HG03460 (cell line): Measurements from ENCODE around the gene RFX2.

ENCODE experiments used
- ATAC-seq: cut with Tn5 transposase; IDR thresholded peaks from one replicate; pipeline ENCODE4 v1.9.1; 2021; ENCODE audit not compliant: unreplicated experiment

The RFX2 gene

DNA sequence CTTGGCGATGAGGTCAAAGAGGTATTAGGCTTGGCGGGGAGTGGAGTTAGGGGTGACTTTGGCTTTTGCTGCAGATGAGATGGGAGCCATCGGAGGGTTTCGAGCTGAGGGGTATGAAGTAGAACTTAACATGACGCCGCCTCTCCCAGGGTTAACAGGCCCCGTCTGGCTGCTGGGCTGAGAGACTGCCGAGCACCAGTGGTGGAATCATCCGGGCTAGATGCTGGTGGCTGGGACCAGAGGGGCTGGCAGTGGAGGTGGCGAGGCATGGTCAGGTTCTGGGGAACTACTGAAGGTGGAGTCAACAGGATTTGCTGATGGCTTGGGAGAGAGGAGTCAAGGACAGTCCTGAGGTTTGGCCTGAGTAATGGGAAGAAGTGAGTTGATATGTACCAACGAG is 4.9 kb downstream of the RFX2 start:
- no peak for ATAC-seq

DNA sequence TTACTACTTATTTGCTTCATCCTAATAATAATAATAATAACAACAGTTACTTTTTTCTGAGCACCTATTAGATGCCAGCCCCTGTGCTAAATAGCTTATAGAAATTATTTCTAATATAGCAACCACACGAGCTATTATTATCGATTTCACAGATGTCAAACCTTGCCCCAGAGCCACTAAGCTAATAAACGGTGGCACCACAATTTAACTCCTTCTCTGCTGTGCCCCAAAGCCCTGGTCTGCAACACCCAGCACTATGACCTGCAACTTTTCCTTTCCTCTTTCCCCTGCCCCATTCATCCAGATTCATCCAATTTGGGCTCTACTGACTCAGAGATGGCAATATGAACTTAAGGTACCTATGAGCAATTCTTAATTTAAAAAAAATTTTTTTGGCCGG is 6.4 kb downstream of the RFX2 start:
- no peak for ATAC-seq

DNA sequence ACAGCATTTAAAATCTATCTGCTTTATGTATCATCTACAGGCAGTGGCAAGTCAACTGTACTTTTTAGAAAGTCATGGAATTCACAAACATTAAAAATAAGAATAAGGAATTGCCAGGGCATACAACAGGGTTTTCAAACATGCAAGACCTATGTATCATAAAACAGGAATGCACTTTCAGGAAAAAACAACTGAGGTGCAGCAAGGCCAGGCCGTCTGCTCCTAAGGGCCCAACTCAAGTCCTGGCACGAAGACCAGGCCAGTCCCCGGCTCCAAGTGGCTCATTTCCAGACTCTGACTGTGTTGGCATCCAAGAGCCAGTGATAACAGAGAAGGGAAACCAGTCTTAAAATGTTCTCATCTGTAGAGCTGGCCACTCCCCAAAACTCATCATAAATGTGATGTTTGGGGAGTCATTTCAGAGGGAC is 7.1 kb downstream of the RFX2 start:
- ATAC-seq, result no peak

DNA sequence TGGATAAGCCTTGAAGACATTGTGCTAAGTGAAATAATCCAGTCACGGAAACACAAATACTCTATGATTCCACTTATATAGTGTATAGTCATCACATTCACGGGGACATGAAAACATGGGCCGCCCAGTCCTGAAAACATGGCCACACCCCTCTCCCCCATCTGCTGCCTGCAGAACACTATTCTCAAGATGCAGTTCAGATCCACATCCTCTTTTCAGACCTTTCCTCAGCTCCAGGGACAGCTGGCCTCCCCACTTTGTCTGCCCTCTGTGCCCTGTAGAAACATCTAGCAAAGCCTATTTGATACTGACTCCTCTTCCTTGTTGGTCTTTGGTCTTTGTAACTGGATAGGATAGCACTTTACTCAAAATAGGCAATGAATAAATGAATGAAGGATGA is 8.3 kb downstream of the RFX2 start:
- ATAC-seq, result no peak

DNA sequence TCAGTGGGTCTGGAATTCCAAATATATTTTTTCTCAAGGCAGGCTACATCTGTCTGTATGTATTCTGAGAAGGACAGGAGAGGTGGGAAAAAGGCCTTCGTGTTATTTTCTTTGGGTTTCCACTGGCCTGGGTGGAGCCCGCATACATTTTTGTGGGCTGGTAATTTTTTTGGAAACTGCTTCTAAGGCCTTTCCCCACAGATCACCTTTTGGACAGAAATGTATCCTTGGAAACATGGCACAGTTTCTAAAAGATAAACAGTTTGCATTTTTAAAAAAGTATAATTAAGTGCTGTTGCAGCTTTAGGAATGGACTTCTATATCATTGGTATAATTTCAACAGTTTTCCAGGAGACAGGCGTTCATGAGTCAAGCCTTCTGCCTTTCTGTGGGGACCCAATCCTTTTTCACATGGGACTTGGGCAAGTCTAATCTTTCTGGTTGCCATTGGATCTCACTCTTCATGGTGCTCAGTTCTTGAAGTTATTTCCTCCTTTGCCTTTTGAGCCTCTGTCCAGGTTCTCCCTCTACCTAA is 8.9 kb downstream of the RFX2 start:
- ATAC-seq, result no peak

DNA sequence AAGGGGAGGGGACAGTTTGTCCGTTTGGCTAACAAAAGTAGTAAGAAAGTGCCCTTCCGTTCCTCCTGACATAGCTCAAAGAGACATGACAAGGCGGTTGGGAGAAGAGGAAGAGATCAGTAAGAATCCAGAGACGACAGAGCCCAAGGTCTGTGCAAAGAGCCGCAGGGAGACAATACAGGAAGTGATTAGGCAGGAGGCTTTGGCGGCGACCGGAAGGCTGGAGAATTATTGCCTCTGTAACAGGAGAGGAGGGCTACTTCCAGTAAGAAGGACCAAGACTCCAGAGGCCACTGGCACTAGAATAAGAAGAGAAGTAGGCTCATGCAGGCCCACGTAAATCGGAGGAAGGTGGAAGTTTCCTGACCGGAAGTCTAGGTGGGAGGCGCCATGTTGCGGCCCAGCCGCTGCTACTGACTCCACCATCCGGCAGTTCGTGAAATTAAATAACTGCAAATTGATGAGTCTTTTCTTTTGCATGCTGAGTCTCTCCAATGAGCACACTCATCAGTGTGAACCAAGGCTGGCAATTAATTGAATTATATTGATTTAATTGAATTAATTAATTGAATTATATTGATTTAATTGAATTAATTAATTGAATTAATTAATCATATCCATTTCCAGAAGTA is 9.9 kb downstream of the RFX2 start:
- no peak for ATAC-seq

DNA sequence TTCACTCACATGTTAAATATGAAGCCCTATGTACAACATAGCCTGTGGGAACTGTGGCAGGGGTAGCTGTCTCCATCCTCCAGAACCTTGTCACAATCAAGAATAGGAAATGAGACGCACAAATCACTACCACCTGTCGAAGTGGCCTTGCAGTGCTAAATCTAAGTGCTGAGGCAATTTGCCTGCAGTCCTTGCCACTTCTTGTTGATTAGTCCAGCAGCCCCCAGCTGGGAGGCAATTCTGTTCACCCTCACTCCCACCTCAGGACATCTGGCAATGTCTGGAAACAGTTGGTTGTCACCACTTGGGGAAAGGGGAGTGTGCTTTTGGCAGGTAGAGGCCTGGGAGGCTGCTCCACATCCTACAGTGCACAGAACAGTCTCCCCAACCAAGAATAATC is 10.7 kb downstream of the RFX2 start:
- ATAC-seq, result no peak

DNA sequence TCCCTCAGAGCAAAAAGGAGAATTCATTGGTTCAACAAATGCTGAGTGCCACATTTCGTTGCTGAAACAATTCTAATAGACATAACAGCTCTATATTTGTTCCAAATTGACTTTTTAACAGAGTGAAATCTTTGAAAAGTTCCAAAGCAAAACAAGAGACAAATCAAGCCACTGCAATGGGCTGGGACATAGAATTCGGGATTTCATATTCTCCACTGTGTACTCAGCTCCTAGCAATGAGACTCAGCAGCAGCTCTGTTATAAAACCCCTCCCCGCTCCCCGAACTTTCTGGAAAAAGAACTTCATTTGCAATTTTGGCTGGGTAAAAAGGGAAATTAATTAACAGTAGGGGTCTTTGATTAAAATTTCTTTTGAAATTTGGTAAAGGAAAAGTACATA is 11.3 kb downstream of the RFX2 start:
- no peak for ATAC-seq

DNA sequence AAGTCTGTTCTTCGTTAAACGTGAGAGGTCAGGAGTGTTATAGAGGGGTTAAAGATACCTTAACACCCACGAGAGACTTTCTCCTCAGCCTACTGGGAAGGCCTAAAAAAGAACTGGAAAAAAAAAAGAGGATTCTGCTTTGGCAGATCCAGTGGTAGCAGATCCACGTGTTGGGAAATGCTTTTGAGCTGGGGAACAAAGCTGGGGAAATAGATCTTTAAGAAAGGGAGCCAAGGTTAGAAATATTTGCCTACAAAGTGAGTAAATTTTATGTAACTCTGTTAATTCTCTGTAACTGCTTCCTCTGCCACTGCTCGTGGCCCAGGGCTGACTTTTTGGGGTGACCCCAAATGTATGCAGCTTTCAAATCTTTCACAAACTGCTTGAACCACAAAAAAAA is 11.7 kb downstream of the RFX2 start:
- no peak for ATAC-seq

DNA sequence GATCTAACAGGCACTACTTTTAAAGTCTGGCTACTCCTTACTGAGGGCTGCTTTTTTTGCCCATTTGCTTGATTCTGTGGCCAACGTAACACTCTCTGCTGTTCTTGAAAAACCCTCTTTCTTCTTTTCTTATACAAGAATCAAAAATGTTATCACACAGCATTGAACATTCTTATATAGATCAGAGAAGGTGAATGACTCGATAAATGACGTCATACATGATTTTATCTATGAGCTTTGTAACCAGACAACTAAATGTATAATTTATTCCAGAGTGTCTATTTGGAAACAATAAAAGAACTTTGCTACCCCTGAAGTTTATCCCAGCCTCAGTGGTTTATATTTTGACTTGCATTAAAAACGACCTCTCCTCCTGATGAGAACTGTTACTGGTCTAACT is 12.4 kb downstream of the RFX2 start:
- no peak for ATAC-seq

DNA sequence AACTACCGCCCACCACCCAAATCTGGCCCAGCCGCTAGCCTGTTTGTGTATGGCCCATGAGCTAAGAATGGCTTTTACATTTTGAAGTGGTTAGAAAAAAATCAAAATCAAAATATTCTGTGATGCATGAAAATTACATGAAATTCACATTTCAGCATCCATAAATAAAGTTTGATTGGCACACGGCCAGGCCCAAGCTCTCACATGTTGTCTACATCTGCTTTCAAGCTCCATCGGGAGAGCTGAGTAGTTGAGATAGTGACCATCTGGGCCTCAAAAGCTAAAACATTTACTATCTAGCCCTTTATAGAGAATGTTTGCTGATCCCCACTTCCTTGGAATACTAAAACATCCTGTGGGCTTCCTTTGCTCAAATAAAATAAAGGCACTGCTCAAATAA is 14.5 kb downstream of the RFX2 start:
- ATAC-seq, result no peak

DNA sequence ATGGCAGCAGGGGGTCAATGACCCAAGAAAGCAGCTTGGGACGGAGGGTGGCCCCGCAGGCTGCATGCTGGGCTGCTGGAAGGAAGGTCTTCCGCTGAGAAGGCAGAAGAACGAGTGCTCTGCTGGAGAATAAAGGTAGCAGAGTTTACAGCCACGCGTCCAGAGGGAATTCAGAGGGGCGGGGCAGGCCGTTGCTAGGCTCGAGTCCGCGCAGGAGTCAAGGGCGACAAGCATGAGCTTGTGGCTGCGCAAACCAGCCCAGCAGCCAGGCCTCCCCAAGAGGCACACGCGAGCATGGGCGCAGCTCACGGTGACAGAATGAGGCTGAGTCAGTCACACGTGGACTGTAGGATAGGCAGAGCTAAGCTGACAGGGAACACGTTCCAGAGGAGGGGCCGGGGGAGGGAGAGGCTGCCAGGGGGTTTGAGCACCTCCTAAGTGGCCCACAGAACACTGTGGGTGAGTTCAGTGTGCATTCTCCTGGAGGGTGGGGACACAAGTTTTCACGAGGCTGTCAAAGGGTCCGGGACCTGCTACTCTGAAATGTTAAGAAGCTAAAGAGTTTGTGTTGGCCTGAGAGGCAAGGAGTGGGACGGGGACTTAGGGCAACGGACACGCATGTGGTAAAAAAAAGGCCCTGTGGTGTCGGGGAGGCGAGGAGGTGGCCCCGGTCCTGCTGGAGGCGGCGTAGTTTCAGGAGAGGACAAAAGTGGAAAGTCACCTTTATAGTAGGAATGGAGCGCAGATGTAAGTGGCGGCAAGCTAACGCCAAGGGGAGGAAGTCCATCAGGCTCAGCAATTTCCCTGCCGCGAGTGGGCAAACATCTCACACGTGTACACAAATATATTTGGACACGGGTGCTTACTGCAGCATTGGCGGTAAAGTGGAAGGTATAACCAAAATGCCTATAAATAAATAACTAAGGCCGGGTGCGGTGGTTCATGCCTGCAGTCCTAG is 17.7 kb downstream of the RFX2 start:
- no peak for ATAC-seq

DNA sequence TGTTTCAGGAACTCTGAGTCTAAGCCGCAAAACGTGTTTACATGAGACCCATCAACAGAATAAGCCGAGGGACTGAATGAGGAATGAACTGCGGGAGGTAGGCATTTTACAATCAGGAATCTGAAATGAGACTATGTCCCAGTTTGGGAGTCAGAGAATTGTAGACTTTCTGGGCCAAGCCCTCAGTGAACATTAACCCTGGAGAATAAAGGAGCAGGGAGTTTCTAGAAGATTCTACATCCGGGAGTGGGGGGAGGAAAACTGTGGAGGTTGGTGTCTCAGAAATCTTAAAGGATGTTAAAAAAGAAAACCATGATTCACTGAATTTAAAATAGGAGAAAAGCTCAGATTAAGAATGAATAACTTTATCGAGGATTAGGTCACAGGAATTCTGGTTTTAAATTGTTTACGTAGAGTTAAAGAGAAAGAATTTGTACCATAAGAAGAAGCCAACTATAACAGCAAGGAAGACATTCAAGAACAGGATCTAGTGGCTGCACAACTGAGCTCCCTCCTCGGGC is 18.5 kb downstream of the RFX2 start:
- ATAC-seq, result no peak

DNA sequence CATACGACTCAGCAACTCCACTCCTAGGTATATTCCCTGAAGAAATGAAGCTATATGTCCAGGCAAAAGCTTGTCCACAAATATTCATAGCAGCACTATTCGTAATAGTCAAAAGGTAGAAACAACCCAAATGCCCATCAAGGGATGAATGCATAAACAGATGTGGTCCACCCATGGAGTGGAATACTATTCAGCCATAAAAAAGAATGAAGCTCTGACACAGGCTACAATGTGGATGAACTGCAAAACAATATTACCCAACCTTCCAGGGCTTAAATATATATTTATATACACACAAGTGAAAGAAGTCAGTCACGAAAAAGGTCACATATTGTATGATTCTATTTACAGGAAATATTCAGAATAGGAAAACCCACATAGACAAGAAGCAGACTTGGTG is 19.7 kb downstream of the RFX2 start:
- ATAC-seq, result no peak

DNA sequence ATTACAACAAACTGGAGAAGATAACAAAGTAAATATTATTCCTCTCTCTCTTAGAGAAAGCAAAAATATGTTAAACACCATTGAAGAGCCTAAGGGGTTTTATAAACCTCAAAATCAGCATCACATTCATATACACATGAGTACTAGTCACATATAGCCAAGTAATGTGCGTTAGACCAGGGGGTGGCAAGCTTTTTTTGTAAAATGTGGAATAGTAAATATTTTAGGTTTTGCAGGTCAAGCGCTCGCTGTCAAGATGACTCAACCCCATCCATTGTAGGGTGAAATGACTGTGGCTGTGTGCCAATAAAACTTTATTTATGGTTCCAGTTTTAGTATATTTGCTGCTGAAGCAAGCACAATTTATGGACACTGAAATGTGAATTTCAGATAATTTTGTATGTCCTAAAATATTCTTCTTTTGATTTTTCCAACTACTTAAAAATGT is 21.7 kb downstream of the RFX2 start:
- ATAC-seq, result no peak

DNA sequence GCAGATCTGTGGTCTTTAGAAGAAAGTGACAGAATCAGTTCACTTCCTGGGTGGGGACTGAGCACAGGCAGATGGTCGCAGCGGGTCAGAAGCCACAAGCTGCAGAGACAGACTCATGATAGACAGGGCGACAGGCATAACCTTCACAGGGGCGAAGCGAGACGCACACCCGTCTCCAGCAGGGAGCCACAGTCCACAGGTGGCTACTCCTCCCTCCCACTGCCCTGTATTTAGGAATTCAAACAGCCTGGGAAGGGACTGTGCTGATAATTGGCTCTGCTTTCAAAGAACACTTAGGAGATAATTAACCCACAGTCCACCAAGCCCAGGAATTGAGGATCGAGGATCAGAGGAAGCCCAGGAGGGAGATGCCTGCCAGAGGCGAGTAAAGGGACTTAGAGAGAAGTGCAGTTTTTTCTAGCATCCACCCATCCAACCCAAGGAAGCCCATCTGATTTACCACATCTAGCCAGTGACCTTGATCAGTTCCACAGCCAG is 23.2 kb downstream of the RFX2 start:
- ATAC-seq, result no peak

DNA sequence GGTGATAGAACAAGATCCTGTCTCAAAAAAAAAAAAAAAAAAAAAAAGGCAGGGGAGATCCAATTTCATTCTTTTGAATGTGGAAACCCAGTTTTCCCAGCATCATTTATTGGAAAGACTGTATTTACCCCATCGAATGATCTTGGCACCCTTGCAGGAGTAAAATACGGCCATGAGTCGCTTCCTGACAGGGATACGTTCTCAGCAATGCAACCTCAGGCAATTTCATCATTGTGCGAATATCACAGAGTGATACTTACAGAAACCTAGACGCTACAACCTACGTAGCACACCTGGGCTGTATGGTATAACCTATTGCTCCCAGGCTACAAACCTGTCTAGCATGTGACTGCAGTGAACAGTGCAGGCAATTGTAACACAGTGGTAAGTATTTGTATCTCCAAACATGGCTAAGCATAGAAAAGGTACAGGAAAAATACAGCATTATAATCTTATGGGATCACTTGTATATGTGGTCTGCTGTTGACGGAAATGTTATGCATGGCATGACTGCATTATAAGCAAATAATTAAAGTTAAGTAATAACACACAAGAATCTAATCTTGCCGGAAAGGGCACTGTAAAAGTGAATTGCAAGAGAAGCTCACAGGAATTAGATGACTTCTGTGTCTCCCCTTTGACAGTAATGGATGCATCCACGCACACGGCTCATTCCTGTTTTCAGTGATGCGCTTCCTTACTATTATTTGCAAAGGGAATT is 24.1 kb downstream of the RFX2 start:
- ATAC-seq, result no peak

DNA sequence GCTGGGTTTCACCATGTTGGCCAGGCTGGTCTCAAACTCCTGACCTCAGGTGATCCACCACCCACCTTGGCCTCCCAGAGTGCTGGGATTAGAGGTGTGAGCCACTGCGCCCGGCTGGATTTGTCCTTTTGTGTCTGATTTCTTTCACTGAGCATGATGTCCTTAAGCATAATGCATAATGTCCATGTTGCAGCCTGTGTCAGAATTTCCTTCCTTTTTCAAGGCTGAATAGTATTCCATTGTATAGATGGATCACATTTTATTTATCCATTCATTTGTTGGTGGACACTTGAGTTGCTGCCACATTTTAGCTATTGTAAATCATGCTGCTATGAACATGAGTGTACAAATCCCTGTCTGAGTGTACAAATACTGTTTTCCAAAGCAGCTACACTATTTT is 25.5 kb downstream of the RFX2 start:
- no peak for ATAC-seq

DNA sequence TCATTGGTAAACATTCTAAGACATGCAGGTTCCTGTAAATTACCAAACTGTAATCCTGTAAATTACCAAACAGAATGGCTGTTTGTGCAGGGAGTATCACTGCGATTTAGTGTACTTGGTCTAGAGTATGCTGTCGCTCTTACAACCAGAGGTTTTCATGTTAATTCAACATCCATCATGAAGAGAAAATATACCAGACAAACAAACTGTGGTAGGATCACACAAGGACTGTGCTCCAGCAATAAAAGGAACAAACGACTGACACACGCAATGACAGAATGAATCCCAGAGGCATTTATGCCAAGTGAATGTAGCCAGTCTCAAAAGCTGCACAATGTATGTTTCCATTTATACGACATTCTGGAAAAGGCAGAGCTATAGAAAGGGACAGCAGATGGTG is 31.2 kb downstream of the RFX2 start:
- no peak for ATAC-seq

DNA sequence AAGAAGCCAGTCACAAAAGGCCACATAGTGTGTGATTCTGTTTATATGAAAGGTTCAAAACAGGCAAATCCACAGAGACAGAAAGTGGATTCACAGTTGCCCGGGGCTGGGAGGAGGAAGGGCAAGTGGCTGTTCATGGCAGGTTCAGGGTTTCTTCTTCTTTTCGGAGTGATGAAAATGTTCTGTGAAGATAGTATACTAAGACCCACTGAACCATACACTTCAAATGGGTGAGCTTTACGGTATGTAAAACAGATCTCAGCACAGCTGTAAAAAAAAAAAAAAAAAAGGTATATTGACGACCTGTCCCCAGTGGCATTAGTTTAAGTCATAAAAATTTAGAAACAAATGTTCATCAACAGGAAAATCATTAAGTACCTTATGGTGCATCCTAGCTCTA is 32.2 kb downstream of the RFX2 start:
- no peak for ATAC-seq
